Measurements from ENCODE around the gene SCN4A.
"Not testable (repeated sequence)": the region's sequence is repeated elsewhere in the genome, so short reads cannot be mapped to it uniquely, and the experiment has no call there.

The SCN4A gene

GRCh38 chr17:63934183-63935112 lies 38.3 kb downstream of the SCN4A start:
- DNase-seq (ENCODE audit: low read depth in 2 of 2): no peak

GRCh38 chr17:63933598-63933997 lies 39.1 kb downstream of the SCN4A start:
- no peak for DNase-seq (ENCODE audit: low read depth in 2 of 2)

- no peak for DNase-seq (ENCODE audit: low read depth in 2 of 2)
Measured at GRCh38 chr17:63932721-63933120, 40.0 kb downstream of the SCN4A start.

- DNase-seq (ENCODE audit: low read depth in 2 of 2): peak; percentile 17 to 19
Measured at GRCh38 chr17:63931981-63932561, 40.6 kb downstream of the SCN4A start, which contains the start of gene CD79B. TSS of gene CD79B (minus strand) at chr17:63932331. CDS start at chr17:63932261, 70 bp downstream.

GRCh38 chr17:63930951-63931575 lies 41.7 kb downstream of the SCN4A start:
- DNase-seq (ENCODE audit: low read depth in 2 of 2): peak in 1 of 2 donors; percentile 40

DNA sequence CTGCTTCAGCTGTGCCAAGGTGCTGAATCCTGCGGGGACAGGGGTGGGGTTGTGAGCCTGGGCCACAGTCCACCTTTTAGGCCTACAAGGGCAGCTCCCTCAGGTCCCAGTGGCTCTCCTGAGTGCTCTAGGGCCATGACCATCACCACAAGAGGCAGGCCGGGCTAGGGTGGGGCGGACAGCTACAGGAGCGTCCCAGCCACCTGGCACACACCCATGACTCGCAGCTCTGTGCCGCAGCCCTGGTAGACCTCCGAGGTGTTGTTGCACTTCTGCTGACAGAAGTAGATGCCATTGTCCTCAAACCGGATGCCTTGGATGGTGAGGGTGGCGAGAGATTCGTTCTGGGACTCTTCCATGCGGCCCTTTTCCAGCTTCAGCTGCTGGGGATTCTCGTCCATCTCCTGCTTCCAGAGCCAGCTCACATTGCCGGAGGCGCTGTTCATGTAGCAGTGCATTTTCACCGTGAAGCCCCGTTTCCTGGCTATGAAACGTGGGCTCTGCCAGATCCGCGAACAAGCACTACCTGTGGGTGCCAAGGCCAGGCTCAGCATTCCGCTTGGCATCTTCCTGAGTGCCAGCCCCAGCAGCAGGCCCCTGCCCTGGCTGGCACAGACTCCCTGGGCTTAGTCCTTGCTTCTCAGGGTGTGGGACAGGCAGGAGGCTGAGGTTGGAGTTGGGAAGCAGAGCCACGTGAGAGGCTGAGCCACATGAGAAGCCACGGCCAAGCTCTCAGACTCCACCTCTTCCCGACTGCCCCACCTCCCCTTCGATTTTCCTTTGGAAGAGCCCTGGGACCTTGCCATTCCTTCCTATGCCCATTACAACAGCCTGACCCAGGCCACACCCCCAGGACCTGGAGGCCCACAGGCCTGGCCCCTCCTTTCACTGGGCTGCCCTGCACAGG lies 42.6 kb downstream of the SCN4A start:
- no peak for DNase-seq (ENCODE audit: low read depth in 2 of 2)

GRCh38 chr17:63928966-63929695 lies 43.6 kb downstream of the SCN4A start:
- DNase-seq (ENCODE audit: low read depth in 2 of 2): no peak

- no peak for DNase-seq (ENCODE audit: low read depth in 2 of 2)
Measured at GRCh38 chr17:63928172-63928666, 44.5 kb downstream of the SCN4A start.

DNA sequence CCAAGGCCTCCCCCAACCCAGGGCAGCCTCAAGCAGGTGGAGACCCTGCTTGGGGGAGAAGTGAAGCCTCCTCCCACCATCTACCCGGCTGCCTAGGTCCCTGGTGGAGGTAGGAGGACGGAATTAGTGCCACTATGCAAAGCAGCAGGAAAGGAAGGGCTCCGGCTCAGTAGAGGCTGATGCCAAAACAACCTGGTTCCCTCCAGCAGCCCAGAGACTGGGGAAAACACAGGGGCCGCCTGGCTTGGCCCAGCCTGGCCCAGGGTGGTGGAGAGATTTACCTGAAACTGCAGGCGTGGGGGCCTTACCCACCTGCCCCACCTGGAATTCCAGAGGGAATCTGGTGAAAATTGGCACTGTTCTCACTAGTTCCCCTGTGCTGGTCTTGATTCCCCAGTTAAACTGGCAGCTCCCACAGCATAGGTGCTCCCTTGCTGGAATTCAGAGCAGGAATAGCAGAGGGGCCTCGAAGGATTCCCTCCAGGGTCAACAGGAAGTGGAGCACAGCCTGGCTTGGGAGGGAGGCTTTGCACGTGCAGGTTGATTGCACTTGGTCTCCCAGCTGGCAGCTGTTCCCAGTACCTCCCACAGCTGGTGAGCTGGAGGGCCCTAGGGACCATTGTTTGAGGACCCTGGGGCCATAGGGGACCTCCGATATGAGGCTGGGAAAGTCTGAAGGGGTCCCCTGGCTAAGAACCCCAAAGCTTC lies 45.1 kb downstream of the SCN4A start:
- no peak for DNase-seq (ENCODE audit: low read depth in 2 of 2)

DNA sequence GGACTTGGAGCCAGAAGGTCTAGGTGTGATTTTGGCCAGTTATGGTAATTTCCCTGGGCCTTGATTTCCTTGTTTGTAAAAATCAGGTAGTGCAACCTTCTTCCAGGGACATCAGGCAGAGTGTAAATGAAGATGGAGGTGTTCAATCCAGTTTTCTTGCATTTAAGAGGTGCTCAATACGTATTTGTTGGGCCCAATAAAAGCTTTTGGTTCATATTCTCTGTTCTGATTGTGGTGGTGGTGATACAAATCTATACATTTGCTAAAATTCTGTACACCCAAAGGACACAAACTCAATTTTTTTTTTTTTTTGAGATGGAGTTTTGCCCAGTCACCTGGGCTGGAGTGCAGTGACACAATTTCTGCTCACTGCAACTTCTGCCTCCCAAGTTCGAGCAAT lies 46.6 kb downstream of the SCN4A start:
- no peak for DNase-seq (ENCODE audit: low read depth in 2 of 2)

GRCh38 chr17:63925615-63926014 lies 47.1 kb downstream of the SCN4A start:
- DNase-seq (ENCODE audit: low read depth in 2 of 2): no peak

GRCh38 chr17:63922402-63922801 lies 50.3 kb downstream of the SCN4A start:
- not testable (repeated sequence) for DNase-seq (ENCODE audit: low read depth in 2 of 2)

DNA sequence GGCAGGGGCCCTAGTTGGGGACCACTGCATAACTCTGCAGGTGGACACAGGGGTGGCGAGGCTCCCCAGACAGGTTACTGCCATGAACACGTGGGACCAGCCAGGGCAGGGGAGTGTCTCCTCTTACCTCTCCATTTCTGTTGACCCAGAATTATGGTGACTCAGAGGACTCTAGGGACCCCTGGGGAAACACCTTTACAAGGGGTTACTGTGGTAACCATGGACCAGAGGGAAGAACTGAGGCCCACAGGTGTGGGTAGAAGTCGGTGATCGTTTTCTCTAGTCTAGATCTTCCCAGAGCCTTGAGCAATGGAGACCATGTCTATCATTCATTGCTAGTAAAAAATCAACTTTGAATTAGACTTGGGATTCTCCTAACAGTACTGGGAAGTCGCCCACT lies 51.9 kb downstream of the SCN4A start:
- DNase-seq (ENCODE audit: low read depth in 2 of 2): not testable (repeated sequence)

DNA sequence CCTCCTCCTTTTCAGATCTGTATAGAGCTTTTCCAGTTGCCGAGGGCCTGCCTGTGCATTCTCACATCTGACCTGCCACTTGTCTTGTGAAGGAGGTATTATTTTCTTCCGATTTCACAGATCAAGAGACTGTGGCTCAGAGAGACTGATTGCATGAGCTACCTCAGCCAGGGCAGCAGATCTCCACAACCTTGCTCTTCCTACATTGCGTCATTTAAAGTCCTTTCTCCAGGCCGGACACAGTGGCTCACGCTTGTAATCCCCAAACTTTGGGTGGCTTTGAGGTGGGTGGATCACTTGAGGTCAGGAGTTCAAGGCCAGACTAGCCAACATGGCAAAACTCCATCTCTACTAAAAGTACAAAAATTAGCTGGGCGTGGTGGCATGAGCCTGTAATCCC lies 52.7 kb downstream of the SCN4A start:
- DNase-seq (ENCODE audit: low read depth in 2 of 2): not testable (repeated sequence)

GRCh38 chr17:63919311-63919723 lies 53.4 kb downstream of the SCN4A start:
- DNase-seq (ENCODE audit: low read depth in 2 of 2): peak; percentile 56 to 63

DNA sequence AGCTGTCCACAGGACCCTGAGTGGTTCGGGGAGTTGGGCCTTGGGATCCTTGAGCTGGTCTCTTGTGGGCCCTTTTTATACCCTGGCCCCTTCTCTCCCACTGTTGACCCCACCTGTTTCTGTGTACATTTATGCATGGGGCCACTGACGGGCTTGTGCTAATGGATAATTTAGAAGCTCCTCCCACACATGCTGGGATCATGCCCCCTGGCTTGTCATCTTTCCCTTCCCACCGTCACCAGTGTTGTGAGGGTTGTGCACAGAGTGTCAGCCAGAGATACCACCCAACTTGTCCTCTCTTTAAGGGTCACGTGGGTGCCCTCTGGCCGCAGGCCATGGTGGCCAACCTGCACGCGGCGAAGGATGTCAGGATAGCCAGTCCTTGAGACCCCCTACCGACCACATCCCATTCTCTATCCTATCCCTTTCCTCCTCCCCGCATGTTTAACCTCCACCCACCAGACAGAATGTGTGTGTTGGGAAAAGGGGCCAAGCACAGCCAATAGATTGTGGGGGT lies 53.9 kb downstream of the SCN4A start, which contains the start of gene GH1:
Gene GH1 (minus strand): TSS at position 51 of the 517 bp plus-strand sequence. CDS start 63 bp downstream, outside the sequence.
- DNase-seq (ENCODE audit: low read depth in 2 of 2): not testable (repeated sequence)

- DNase-seq (ENCODE audit: low read depth in 2 of 2): no peak
Measured at GRCh38 chr17:63918305-63918704, 54.4 kb downstream of the SCN4A start.

DNA sequence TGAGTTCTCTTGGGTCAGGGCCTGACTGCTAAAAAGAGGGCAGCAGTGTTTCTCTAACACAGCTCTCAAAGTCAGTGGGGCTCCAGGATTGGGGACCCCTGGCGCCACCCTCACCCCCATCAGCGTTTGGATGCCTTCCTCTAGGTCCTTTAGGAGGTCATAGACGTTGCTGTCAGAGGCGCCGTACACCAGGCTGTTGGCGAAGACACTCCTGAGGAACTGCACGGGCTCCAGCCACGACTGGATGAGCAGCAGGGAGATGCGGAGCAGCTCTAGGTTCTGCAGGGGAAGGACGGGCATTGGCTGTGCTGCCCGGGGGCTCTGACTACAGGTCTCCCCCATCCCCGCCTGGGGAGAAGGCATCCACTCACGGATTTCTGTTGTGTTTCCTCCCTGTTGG lies 55.1 kb downstream of the SCN4A start:
- DNase-seq (ENCODE audit: low read depth in 2 of 2): no peak

DNA sequence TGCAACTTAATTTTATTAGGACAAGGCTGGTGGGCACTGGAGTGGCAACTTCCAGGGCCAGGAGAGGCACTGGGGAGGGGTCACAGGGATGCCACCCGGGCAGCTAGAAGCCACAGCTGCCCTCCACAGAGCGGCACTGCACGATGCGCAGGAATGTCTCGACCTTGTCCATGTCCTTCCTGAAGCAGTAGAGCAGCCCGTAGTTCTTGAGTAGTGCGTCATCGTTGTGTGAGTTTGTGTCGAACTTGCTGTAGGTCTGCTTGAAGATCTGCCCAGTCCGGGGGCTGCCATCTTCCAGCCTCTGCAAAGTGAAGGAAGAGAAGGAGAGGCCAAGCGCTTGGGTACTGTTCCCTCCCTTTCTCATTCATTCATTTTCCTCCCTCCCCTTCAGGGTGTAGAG lies 55.5 kb downstream of the SCN4A start:
- DNase-seq (ENCODE audit: low read depth in 2 of 2): not testable (repeated sequence)

Measured in activated CD4-positive, alpha-beta T cell treated with anti-CD3 and anti-CD28 coated beads for 24 hours (primary cell).